Osteocyte (in vitro differentiated cells): ENCODE data around the gene INO80D. TPM values are rescaled to one million over a fixed set of nuclear protein-coding genes. Genes with fewer than 3 reads are reported as not detected.
A peak's percentile ranks its signal among the peaks of the same experiment; 100 is the strongest.

Source experiments
- DNase-seq: peaks from one replicate; pipeline ENCODE4 v3.0.0; 2021; ENCODE audit warnings: mixed read lengths; ENCODE audit not compliant: unreplicated experiment; ENCODE audit errors: extremely low spot score
- H3K27ac Mint-ChIP-seq: one replicate; pipeline ENCODE4 v1.8.0; 2021; ENCODE audit warnings: mild to moderate bottlenecking, mixed read lengths; ENCODE audit not compliant: unreplicated experiment
- H3K27me3 Mint-ChIP-seq: one replicate; pipeline ENCODE4 v1.8.0; 2021; ENCODE audit warnings: mixed read lengths; ENCODE audit not compliant: unreplicated experiment
- H3K36me3 Mint-ChIP-seq: one replicate; pipeline ENCODE4 v1.8.0; 2021; ENCODE audit warnings: mixed read lengths; ENCODE audit not compliant: unreplicated experiment
- H3K4me1 Mint-ChIP-seq: one replicate; pipeline ENCODE4 v1.8.0; 2021; ENCODE audit warnings: mixed read lengths; ENCODE audit not compliant: unreplicated experiment
- H3K4me3 Mint-ChIP-seq: one replicate; pipeline ENCODE4 v1.8.0; 2021; ENCODE audit warnings: mild to moderate bottlenecking, moderate library complexity, mixed read lengths; ENCODE audit not compliant: unreplicated experiment
- H3K9me3 Mint-ChIP-seq: one replicate; pipeline ENCODE4 v1.8.0; 2021; ENCODE audit warnings: mixed read lengths; ENCODE audit not compliant: unreplicated experiment
- total RNA-seq: library from RNA; stranded (reverse); gene quantifications from 2 replicates; pipeline ENCODE4 v1.2.1, GENCODE V29; 2021
- TF ChIP-seq, protein P1 (sequence below): fragments of 200-600 bp; sonication (generic); IDR thresholded peaks from 2 replicates; pipeline ENCODE4 v1.5.0; 2021; ENCODE audit warnings: antibody characterized with exemption, mild to moderate bottlenecking, moderate library complexity

INO80D gene
- total RNA-seq, 1 donor from 2014 or later, result 18.9 TPM

DNA sequence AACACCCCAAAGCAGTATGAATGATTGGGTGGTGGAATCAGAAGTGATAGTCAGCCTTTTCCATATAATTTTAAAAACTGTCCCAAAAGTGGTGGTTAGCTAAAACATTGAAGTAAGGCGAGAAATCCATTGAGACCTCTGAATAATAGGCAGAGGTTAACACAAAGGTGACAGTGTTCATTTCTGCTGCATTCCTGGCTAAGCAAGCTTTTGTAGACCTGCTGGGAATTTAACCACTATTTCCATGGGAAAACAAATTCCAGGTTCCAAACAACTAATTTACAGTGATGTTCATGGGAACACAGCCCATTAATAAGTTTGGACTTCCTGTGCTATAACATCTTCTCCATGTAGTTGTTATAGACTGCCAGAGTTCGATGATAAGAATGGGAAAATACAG lies 6.3 kb upstream of the INO80D start:
- H3K4me1 Mint-ChIP-seq, result peaks cover 9% of the 10 kb centered on the region
- no peaks in the 10 kb centered on the region for H3K9me3 Mint-ChIP-seq
- H3K4me3 Mint-ChIP-seq, result no peak overlapping the region
- H3K27ac Mint-ChIP-seq, result no peak overlapping the region
- TF ChIP-seq, protein P1, sequence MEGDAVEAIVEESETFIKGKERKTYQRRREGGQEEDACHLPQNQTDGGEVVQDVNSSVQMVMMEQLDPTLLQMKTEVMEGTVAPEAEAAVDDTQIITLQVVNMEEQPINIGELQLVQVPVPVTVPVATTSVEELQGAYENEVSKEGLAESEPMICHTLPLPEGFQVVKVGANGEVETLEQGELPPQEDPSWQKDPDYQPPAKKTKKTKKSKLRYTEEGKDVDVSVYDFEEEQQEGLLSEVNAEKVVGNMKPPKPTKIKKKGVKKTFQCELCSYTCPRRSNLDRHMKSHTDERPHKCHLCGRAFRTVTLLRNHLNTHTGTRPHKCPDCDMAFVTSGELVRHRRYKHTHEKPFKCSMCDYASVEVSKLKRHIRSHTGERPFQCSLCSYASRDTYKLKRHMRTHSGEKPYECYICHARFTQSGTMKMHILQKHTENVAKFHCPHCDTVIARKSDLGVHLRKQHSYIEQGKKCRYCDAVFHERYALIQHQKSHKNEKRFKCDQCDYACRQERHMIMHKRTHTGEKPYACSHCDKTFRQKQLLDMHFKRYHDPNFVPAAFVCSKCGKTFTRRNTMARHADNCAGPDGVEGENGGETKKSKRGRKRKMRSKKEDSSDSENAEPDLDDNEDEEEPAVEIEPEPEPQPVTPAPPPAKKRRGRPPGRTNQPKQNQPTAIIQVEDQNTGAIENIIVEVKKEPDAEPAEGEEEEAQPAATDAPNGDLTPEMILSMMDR, result no peak
- no peaks in the 10 kb centered on the region for H3K36me3 Mint-ChIP-seq
- DNase-seq, result no peak
- H3K27me3 Mint-ChIP-seq, result no peaks in the 10 kb centered on the region

DNA sequence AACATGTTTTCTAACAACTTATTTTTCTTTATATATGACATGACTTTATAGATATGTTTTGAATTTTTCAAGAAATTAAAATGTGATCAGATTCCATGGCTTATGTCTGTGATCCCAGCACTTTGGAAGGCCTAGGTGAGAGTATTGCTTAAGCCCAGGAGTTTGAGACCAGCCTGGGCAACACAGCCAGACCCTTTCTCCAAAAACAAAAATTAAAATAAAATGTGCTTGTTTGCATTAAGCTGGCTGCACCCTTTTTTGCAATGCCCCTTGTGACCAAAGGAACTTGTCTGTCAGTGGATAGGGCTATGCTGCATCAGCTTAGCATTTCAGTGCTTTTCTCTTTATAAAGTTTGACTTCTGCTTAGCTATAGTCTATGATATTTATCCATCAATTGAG lies 2.3 kb upstream of the INO80D start:
- H3K9me3 Mint-ChIP-seq, result no peaks in the 10 kb centered on the region
- H3K4me3 Mint-ChIP-seq, result peak overlapping the region; percentile 42

GRCh38 chr2:206086716-206087350 lies 859 bp upstream of the INO80D start:
- Mint-ChIP-seq H3K27me3 (no peaks in the 10 kb centered on the region), H3K36me3 (no peaks in the 10 kb centered on the region), H3K4me3 (peak overlapping the region; percentile 98), H3K27ac (peak overlapping the region; percentile 91), H3K9me3 (no peaks in the 10 kb centered on the region), H3K4me1 (peaks cover 26% of the 10 kb centered on the region)
- DNase-seq, result no peak
- TF ChIP-seq, protein P1, result no peak

More for the DNA sequence above, 2.3 kb upstream of the INO80D start:
- TF ChIP-seq, protein P1, result no peak
- Mint-ChIP-seq H3K27ac (peak overlapping the region; percentile 47), H3K27me3 (no peaks in the 10 kb centered on the region), H3K36me3 (no peaks in the 10 kb centered on the region), H3K4me1 (peaks cover 23% of the 10 kb centered on the region)
- DNase-seq, result no peak

DNA sequence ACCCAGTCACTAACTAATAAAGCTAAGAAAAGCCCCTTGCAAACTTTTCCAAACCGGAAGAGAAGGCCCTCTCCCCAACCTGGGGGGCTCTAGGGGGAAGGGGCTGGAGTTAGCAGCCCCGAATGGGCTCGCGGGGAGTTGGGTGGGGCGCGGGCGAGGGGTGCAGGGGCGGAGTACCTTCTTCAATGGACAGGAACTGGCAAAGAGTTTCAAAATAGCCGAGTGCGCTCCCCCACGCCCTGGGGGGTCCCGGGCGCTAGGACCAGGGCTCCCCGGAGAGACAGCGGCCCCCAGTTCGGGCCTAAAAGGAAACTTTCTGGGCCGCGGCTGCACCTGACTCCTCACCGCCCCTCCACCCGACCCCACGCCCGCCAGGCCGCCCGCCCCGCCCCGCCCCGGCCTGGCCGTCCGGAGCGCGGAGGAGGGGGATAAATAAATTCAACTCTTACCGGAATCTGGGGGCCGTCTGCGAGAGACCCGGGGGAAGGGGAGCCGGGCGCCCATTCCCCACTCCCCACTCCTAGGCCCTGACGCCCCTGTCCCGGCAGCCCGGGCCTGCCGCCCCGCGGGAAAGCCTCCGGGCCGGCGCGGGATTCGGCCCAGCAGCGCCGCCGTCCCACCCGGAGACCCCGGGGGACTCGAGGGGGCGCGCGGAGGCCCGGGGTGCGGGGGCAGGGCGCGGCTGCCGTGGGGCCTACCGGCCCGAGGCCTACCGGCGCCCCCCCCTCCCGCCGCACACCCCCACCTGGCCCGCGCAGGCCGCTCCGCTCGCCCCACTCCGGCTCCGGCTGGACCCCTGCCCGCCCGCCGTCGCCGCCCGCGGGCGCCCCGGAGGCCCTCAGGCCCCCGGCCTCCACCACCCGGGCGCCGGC lies 868 bp downstream of the INO80D start:
- H3K36me3 Mint-ChIP-seq, result no peaks in the 10 kb centered on the region
- no peaks in the 10 kb centered on the region for H3K27me3 Mint-ChIP-seq
- peak overlapping the region; percentile 98 for H3K27ac Mint-ChIP-seq
- TF ChIP-seq, protein P1, result no peak
- peak overlapping the region; percentile 92 for H3K4me3 Mint-ChIP-seq
- DNase-seq, result peak; percentile 86
- peaks cover 26% of the 10 kb centered on the region for H3K4me1 Mint-ChIP-seq
- H3K9me3 Mint-ChIP-seq, result no peaks in the 10 kb centered on the region

DNA sequence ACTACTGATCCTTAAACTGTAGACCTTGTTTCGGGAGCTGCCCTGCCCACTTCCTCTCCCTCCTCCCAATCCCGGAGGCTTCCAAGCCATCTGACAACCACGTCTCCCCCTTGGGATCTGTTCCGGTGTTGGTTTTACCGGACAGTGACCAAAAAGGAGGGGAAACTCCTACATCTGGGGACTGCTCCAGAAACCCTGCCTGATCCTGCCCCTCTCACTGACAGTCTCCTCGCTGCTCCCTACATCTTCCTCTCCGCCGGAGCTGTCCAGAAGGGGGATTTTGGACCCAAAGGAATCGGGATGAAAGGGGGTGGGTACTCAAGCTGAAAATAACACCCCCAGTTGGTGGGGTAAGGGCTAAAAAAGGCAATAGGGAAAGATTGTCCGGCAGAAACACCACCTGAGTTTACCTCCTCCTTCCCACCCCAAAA lies 1.5 kb downstream of the INO80D start:
- no peaks in the 10 kb centered on the region for H3K27me3 Mint-ChIP-seq
- DNase-seq, result no peak
- H3K9me3 Mint-ChIP-seq, result no peaks in the 10 kb centered on the region

More for the DNA sequence above, 1.5 kb downstream of the INO80D start:
- TF ChIP-seq, protein P1, result no peak
- H3K36me3 Mint-ChIP-seq, result no peaks in the 10 kb centered on the region
- H3K4me3 Mint-ChIP-seq, result peak overlapping the region; percentile 92
- peak overlapping the region; percentile 98 for H3K27ac Mint-ChIP-seq
- peaks cover 29% of the 10 kb centered on the region for H3K4me1 Mint-ChIP-seq
